GM23248 (cell line): ENCODE measurements around the gene MRTFB. TPM values are rescaled to one million over a fixed set of nuclear protein-coding genes. Genes with fewer than 3 reads are reported as not detected.

Experiments
- DNase-seq: peaks from one replicate; pipeline ENCODE4 v3.0.0-alpha.2; 2015
- H2AFZ ChIP-seq: fragments of 200-600 bp; sonication (generic); 2 replicates; pipeline ENCODE4 v1.6.1; 2016; ENCODE audit warnings: antibody characterized with exemption
- H3F3A ChIP-seq: fragments of 200-600 bp; sonication (generic); 2 replicates; pipeline ENCODE4 v1.6.1; 2016; ENCODE audit warnings: mild to moderate bottlenecking, antibody characterized with exemption, mixed run types; ENCODE audit not compliant: insufficient read depth
- H3K27ac ChIP-seq: fragments of 200-600 bp; sonication (generic); 2 replicates; pipeline ENCODE4 v1.5.1; 2016; ENCODE audit warnings: mild to moderate bottlenecking
- H3K27me3 ChIP-seq: fragments of 200-600 bp; sonication (generic); replicated peaks from 2 replicates; pipeline ENCODE4 v1.6.1; 2016; ENCODE audit warnings: mild to moderate bottlenecking; ENCODE audit not compliant: insufficient read depth
- H3K36me3 ChIP-seq: fragments of 200-600 bp; sonication (generic); 2 replicates; pipeline ENCODE4 v1.6.1; 2016; ENCODE audit warnings: low read depth, mild to moderate bottlenecking
- H3K4me1 ChIP-seq: fragments of 200-600 bp; sonication (generic); 2 replicates; pipeline ENCODE4 v1.6.1; 2016; ENCODE audit warnings: mild to moderate bottlenecking; ENCODE audit not compliant: insufficient read depth
- H3K4me2 ChIP-seq: fragments of 200-600 bp; sonication (generic); one replicate; pipeline ENCODE4 v1.6.1; 2016; ENCODE audit warnings: mild to moderate bottlenecking; ENCODE audit not compliant: unreplicated experiment
- H3K4me3 ChIP-seq: fragments of 200-600 bp; sonication (generic); 2 replicates; pipeline ENCODE4 v1.5.1; 2016; ENCODE audit warnings: mild to moderate bottlenecking
- H3K79me2 ChIP-seq: fragments of 200-600 bp; sonication (generic); 2 replicates; pipeline ENCODE4 v1.6.1; 2016; ENCODE audit warnings: mild to moderate bottlenecking; ENCODE audit not compliant: insufficient read depth
- H3K9ac ChIP-seq: fragments of 200-600 bp; sonication (generic); 2 replicates; pipeline ENCODE4 v1.6.1; 2016; ENCODE audit warnings: mild to moderate bottlenecking
- H3K9me2 ChIP-seq: fragments of 200-600 bp; sonication (generic); 2 replicates; pipeline ENCODE4 v1.6.1; 2016; ENCODE audit warnings: mixed run types, mild to moderate bottlenecking, moderate library complexity; ENCODE audit not compliant: insufficient read depth
- H3K9me3 ChIP-seq: fragments of 200-600 bp; sonication (generic); one replicate; pipeline ENCODE4 v1.6.1; 2017; ENCODE audit warnings: low read depth
- H4K20me1 ChIP-seq: fragments of 200-600 bp; sonication (generic); 2 replicates; pipeline ENCODE4 v1.6.0; 2016; ENCODE audit not compliant: insufficient read depth
- EZH2 ChIP-seq: fragments of 200-600 bp; sonication (generic); IDR thresholded peaks from 2 replicates; pipeline ENCODE4 v1.6.1; 2018; ENCODE audit warnings: antibody characterized with exemption, mild to moderate bottlenecking; ENCODE audit not compliant: insufficient read depth, poor library complexity, severe bottlenecking
- EZH2phosphoT487 ChIP-seq: fragments of 200-600 bp; sonication (generic); IDR thresholded peaks from 2 replicates; pipeline ENCODE4 v1.6.1; 2018; ENCODE audit warnings: antibody characterized with exemption, moderate library complexity, mild to moderate bottlenecking, low read depth; ENCODE audit not compliant: insufficient read depth
- WGBS, 2 experiments: methylation state at CpG; one replicate each; pipeline ENCODE4 v1.1.6; 2015 to 2017; ENCODE audit warnings: low lambda C conversion rate in 2 of 2, low coverage in 1 of 2; ENCODE audit errors: missing lambda C conversion rate in 2 of 2; 5-methylcytosine and 5-hydroxymethylcytosine counted together
- in situ Hi-C: fragments of 300-500 bp; cut with MboI; formaldehyde crosslinking; loops from 2 replicates; pipeline ENCODE4 v1.15.0; 2020
- polyA plus RNA-seq: library from polyadenylated mRNA; unstranded; fragments of >200 nt; fragmentation: Nextera tagmentation; extraction: Ambion mirVana; gene quantifications from 2 replicates; pipeline ENCODE4 v1.2.1, GENCODE V29; 2016
- total RNA-seq: library from RNA; depleted of rRNA; stranded (reverse); fragments of >200 nt; shearing (Covaris generic); gene quantifications from 2 replicates; pipeline ENCODE4 v1.2.3, GENCODE V29; 2014

Gene MRTFB
- total and polyA plus RNA-seq, 2 experiments from 2014 or later, result 3.1 to 5.1 TPM

- H3K36me3 ChIP-seq, result no peaks in the 10 kb centered on the region
Observed at GRCh38 chr16:14249291-14250032, 178.3 kb downstream of the MRTFB start.

GRCh38 chr16:14251419-14251818 lies 180.3 kb downstream of the MRTFB start:
- no peak overlapping the region for H3K9ac ChIP-seq
- no peaks in the 10 kb centered on the region for H3K4me1 ChIP-seq
- no peak for TF ChIP-seq EZH2
- TF ChIP-seq EZH2phosphoT487, result no peak
- no peak overlapping the region for H3K27ac ChIP-seq
- no peak overlapping the region for H2AFZ ChIP-seq
- in situ Hi-C loops, result no loop called here
- no peaks in the 10 kb centered on the region for H3K79me2 ChIP-seq
- no peaks in the 10 kb centered on the region for H3K9me2 ChIP-seq
- H3K36me3 ChIP-seq, result no peaks in the 10 kb centered on the region
- H3K4me3 ChIP-seq, result no peak overlapping the region
- 94 to 97% methylated on average over 2 of the region's 2 CpGs for WGBS, 2 experiments
- no peak for DNase-seq
- H4K20me1 ChIP-seq, result no peaks in the 10 kb centered on the region
- no peaks in the 10 kb centered on the region for H3K9me3 ChIP-seq
- H3K4me2 ChIP-seq, result no peak overlapping the region
- H3F3A ChIP-seq, result no peaks in the 10 kb centered on the region
- H3K27me3 ChIP-seq, result no peaks in the 10 kb centered on the region

More at GRCh38 chr16:14249291-14250032, 178.3 kb downstream of the MRTFB start:
- Histone ChIP-seq H2AFZ (no peak overlapping the region), H3K27me3 (no peaks in the 10 kb centered on the region), H3K79me2 (no peaks in the 10 kb centered on the region), H3K27ac (no peak overlapping the region), H3K4me1 (no peaks in the 10 kb centered on the region), H3K9me2 (no peaks in the 10 kb centered on the region), H4K20me1 (no peaks in the 10 kb centered on the region), H3K4me3 (no peak overlapping the region), H3F3A (no peaks in the 10 kb centered on the region), H3K9ac (no peak overlapping the region), H3K9me3 (no peaks in the 10 kb centered on the region), H3K4me2 (no peak overlapping the region)
- TF ChIP-seq EZH2, result no peak
- no peak for TF ChIP-seq EZH2phosphoT487
- in situ Hi-C loops, result no loop called here
- 67 to 68% methylated on average over 7 of the region's 7 CpGs for WGBS, 2 experiments
- DNase-seq, result peak; percentile 61

GRCh38 chr16:14252860-14253259 lies 181.7 kb downstream of the MRTFB start:
- no peaks in the 10 kb centered on the region for H3K27me3 ChIP-seq
- no peaks in the 10 kb centered on the region for H3K9me3 ChIP-seq
- no peaks in the 10 kb centered on the region for H4K20me1 ChIP-seq
- H3K4me1 ChIP-seq, result no peaks in the 10 kb centered on the region
- no peak for TF ChIP-seq EZH2phosphoT487
- no peak for TF ChIP-seq EZH2
- H3F3A ChIP-seq, result no peaks in the 10 kb centered on the region
- H2AFZ ChIP-seq, result no peak overlapping the region
- H3K9ac ChIP-seq, result no peak overlapping the region
- H3K4me3 ChIP-seq, result no peak overlapping the region
- no peaks in the 10 kb centered on the region for H3K9me2 ChIP-seq
- H3K36me3 ChIP-seq, result no peaks in the 10 kb centered on the region
- in situ Hi-C loops, result no loop called here
- no peak overlapping the region for H3K4me2 ChIP-seq
- H3K27ac ChIP-seq, result no peak overlapping the region
- H3K79me2 ChIP-seq, result no peaks in the 10 kb centered on the region
- DNase-seq, result no peak

- Histone ChIP-seq H3K36me3 (no peaks in the 10 kb centered on the region), H4K20me1 (no peaks in the 10 kb centered on the region), H3K79me2 (no peaks in the 10 kb centered on the region), H3K9ac (no peak overlapping the region), H3K27ac (no peak overlapping the region), H3K4me2 (no peak overlapping the region), H3K27me3 (no peaks in the 10 kb centered on the region), H3K4me3 (no peak overlapping the region), H3K9me3 (no peaks in the 10 kb centered on the region), H3F3A (no peaks in the 10 kb centered on the region), H3K9me2 (no peaks in the 10 kb centered on the region), H2AFZ (no peak overlapping the region), H3K4me1 (no peaks in the 10 kb centered on the region)
- TF ChIP-seq EZH2 (no peak), EZH2phosphoT487 (no peak)
- 89 to 90% methylated on average over 5 of the region's 5 CpGs for WGBS, 2 experiments
- in situ Hi-C loops, result loop anchor here (10.0 kb wide), 1 partner anchor 338 kb away; the partner anchor contains the start of gene ERCC4
- no peak for DNase-seq
Observed at GRCh38 chr16:14263011-14263410, 191.9 kb downstream of the MRTFB start.
